Right atrium auricular region (tissue), 2 donors: ENCODE data around the gene BFSP1. TPM values are rescaled to one million over a fixed set of nuclear protein-coding genes. Genes with fewer than 3 reads are reported as not detected.

Experiments
- DNase-seq: peaks from one replicate; pipeline ENCODE4 v3.0.0-alpha.2; 2019; ENCODE audit warnings: low spot score
- H3K27ac ChIP-seq, 2 donors: fragments of 200-600 bp; sonication (generic); 1 replicate in 1 of 2; 2 replicates in 1 of 2; pipeline ENCODE4 v1.5.1; 2016 to 2019
- H3K27me3 ChIP-seq, 2 donors: fragments of 200-600 bp; sonication (generic); one replicate each; pipeline versions ENCODE4 v1.5.1 to v1.6.0; 2017 to 2019
- H3K36me3 ChIP-seq: fragments of 200-600 bp; sonication (generic); one replicate; pipeline ENCODE4 v1.5.1; 2016
- H3K4me1 ChIP-seq, 2 donors: fragments of 200-600 bp; sonication (generic); one replicate each; pipeline versions ENCODE4 v1.5.1 to v1.6.0; 2017 to 2019
- H3K4me3 ChIP-seq, 2 donors: fragments of 200-600 bp; sonication (generic); 1 replicate in 1 of 2; 2 replicates in 1 of 2; pipeline ENCODE4 v1.5.1; 2017 to 2019; ENCODE audit warnings: mild to moderate bottlenecking in 1 of 2, moderate library complexity in 1 of 2
- H3K9me3 ChIP-seq, 2 donors: fragments of 200-600 bp; sonication (generic); one replicate each; pipeline ENCODE4 v1.5.1; 2019
- total RNA-seq, 2 donors: library from RNA; depleted of rRNA; stranded (reverse); fragments of >200 nt; gene quantifications; one replicate each; pipeline ENCODE4 v1.1.0, GENCODE V29; 2016
- TF ChIP-seq, protein P1 (sequence below), 2 donors: fragments of 200-600 bp; sonication (generic); IDR thresholded peaks; one replicate each; pipeline ENCODE4 v1.5.1; 2019; ENCODE audit warnings: antibody characterized with exemption in 2 of 2

BFSP1 gene
- total RNA-seq, 2 donors from 2014 or later: 0.51 to 1.3 TPM

DNA sequence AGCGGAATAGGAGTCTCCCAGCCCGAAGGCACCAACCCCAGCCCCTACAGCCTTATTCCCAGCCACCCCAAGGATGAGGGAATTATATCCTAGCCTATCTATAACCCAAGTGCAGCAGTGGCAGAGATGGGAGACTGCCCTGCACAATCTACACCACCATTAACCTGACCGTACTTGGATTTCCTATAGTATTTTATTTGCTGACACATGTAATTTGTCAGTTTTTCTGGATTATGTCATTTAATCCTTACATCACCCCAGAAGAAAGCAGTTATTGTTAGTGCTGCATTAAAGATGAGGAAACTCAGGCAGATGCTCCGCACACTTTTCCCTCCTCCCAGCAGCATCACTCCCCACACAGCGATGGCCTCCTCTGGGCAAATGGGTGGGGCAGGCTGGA is 6.0 kb downstream of the BFSP1 start:
- Histone ChIP-seq H3K9me3 (no peaks in the 10 kb centered on the region), H3K4me3 (no peak overlapping the region), H3K27me3 (no peaks in the 10 kb centered on the region), H3K36me3 (no peaks in the 10 kb centered on the region), H3K27ac (no peak overlapping the region), H3K4me1 (no peaks in the 10 kb centered on the region)
- no peak for DNase-seq
- TF ChIP-seq, protein P1, sequence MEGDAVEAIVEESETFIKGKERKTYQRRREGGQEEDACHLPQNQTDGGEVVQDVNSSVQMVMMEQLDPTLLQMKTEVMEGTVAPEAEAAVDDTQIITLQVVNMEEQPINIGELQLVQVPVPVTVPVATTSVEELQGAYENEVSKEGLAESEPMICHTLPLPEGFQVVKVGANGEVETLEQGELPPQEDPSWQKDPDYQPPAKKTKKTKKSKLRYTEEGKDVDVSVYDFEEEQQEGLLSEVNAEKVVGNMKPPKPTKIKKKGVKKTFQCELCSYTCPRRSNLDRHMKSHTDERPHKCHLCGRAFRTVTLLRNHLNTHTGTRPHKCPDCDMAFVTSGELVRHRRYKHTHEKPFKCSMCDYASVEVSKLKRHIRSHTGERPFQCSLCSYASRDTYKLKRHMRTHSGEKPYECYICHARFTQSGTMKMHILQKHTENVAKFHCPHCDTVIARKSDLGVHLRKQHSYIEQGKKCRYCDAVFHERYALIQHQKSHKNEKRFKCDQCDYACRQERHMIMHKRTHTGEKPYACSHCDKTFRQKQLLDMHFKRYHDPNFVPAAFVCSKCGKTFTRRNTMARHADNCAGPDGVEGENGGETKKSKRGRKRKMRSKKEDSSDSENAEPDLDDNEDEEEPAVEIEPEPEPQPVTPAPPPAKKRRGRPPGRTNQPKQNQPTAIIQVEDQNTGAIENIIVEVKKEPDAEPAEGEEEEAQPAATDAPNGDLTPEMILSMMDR (IDR thresholded peaks at IDR 0.05): no peak

DNA sequence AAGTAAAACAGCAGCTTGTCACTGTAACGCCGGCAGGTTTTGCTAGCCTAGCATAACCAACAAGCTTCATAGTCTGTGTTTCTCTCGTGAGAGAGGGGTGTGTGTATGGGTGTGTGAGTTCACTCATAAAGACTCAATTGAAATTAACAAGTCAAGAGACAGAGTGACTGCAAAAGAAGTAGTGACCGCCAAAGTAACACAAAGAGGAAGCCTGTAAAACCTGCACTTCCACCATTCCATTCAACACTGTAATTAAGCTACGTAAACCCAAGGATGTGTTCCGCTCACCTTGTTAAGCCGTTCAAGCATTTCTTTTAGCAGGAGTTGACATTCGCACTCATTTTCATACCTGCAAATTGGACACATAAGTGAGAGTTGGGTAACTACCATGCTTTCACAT is 6.6 kb downstream of the BFSP1 start:
- H3K9me3 ChIP-seq: no peaks in the 10 kb centered on the region
- no peaks in the 10 kb centered on the region for H3K36me3 ChIP-seq
- H3K27me3 ChIP-seq: no peaks in the 10 kb centered on the region
- DNase-seq: no peak
- TF ChIP-seq, protein P1 (IDR thresholded peaks at IDR 0.05): no peak
- no peak overlapping the region for H3K27ac ChIP-seq
- no peak overlapping the region for H3K4me3 ChIP-seq
- H3K4me1 ChIP-seq: no peaks in the 10 kb centered on the region

DNA sequence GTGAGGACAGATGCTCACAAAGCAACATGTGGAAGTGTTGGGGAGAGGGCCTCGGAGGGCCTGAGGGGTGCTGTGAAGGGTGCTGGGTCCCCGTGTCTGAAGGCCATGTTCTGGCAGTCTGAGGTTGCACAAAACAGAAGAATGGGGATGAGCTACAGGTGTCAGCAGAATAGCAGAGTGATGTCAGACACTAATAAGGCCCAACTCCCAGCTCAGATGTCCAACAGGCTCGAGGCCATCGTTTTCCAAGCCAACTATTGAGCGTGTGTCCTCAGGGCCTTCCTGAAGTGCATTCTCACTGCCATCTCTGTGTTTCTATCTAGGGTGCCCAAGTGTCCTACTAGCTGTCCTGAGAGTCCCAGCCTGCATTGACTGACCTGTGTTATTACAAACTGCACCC is 7.9 kb downstream of the BFSP1 start:
- no peaks in the 10 kb centered on the region for H3K4me1 ChIP-seq
- no peak overlapping the region for H3K4me3 ChIP-seq
- H3K9me3 ChIP-seq: no peaks in the 10 kb centered on the region
- DNase-seq: no peak
- TF ChIP-seq, protein P1 (IDR thresholded peaks at IDR 0.05): no peak
- no peaks in the 10 kb centered on the region for H3K27me3 ChIP-seq
- no peak overlapping the region for H3K27ac ChIP-seq
- H3K36me3 ChIP-seq: no peaks in the 10 kb centered on the region

DNA sequence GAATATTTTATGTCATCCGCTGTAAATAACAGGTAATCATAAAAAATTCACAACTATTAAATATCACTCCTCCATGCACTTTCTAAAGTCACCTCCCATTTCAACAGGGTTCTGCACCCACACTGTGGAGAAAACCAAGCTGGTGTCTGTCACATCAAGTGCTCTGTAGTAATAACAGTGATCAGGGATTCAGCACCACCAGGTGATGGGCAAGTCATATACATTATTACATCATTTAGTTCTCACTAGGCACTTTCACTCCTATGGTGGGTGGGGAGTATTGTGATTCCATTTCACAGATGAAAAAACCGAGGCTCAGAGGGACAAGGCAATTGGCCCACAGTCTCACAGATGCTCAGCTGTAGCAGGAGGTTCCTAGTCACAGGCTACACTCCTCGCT is 8.7 kb downstream of the BFSP1 start:
- no peaks in the 10 kb centered on the region for H3K36me3 ChIP-seq
- H3K4me1 ChIP-seq: no peaks in the 10 kb centered on the region
- no peak overlapping the region for H3K27ac ChIP-seq
- no peaks in the 10 kb centered on the region for H3K9me3 ChIP-seq
- no peak overlapping the region for H3K4me3 ChIP-seq
- TF ChIP-seq, protein P1 (IDR thresholded peaks at IDR 0.05): no peak
- H3K27me3 ChIP-seq: no peaks in the 10 kb centered on the region
- no peak for DNase-seq

DNA sequence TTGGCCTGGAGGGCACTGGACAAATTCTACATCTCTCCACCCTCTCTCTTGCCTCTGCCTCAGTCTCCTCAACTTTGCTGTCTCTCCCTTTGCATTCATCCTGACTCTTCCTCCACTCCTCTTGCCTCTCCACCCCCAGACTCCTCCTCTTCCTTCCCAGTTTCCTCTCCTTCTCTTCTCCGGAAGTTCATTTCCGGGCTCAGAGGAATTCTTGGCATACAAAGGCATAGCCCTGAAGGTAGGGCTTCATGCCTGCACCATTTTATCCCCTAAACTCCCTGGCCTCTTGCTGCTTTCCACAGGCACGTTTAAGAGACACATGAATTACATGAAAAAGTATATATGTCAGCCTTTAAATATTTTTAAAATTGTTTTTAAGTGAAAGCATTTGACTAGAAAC is 10.6 kb downstream of the BFSP1 start:
- no peak overlapping the region for H3K27ac ChIP-seq
- H3K4me1 ChIP-seq: no peaks in the 10 kb centered on the region
- no peaks in the 10 kb centered on the region for H3K9me3 ChIP-seq
- H3K27me3 ChIP-seq: no peaks in the 10 kb centered on the region
- DNase-seq: no peak
- TF ChIP-seq, protein P1 (IDR thresholded peaks at IDR 0.05): no peak
- H3K4me3 ChIP-seq: no peak overlapping the region
- H3K36me3 ChIP-seq: no peaks in the 10 kb centered on the region

DNA sequence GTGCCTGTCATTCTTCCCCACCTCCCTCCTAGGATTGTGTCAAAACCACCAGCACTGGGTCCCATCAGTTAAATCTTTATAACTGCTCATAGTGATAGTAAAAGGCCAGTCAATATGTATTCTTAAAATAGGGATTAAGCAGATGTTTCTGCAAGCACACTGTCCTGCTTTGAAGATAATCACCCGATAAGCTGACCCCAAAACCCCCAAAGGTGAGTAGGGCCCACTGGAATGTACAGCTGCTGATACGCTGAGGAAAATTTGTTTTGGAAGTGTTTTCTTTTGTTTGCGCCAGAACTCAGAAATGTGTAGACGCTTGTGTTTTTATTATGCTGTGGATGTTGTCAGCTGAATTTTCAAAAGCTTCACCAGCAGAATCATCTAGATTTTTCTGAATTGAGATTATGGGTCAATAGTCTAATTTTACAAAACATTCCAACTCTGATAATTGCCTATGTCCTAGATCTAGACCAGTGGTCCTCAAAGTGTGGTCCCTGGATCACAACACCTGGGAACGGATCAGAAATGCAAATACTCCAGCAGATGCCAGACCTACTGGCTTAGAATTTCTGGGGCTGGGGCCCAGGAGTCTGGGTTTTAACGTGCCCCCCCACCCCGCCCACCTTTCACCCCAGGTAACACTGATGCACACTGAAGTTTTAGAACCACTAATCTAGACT is 11.4 kb downstream of the BFSP1 start:
- Histone ChIP-seq H3K9me3 (no peaks in the 10 kb centered on the region), H3K36me3 (no peaks in the 10 kb centered on the region), H3K4me3 (no peak overlapping the region), H3K27ac (no peak overlapping the region), H3K27me3 (no peaks in the 10 kb centered on the region), H3K4me1 (no peaks in the 10 kb centered on the region)
- DNase-seq: no peak
- TF ChIP-seq, protein P1 (IDR thresholded peaks at IDR 0.05): no peak
